Left kidney (tissue), 2 donors: ENCODE measurements around the gene NPEPL1. TPM values are rescaled to one million over a fixed set of nuclear protein-coding genes. Genes with fewer than 3 reads are reported as not detected.

ENCODE experiments used
- DNase-seq: peaks from one replicate; pipeline ENCODE4 v3.0.0-alpha.2; 2013
- polyA plus RNA-seq: library from polyadenylated mRNA; unstranded; fragments of 120-200 nt; gene quantifications from one replicate; pipeline ENCODE4 v1.2.1, GENCODE V29; 2013; ENCODE audit not compliant: insufficient read length

Gene NPEPL1
- polyA plus RNA-seq, 1 donor, result 41.7 TPM

DNA sequence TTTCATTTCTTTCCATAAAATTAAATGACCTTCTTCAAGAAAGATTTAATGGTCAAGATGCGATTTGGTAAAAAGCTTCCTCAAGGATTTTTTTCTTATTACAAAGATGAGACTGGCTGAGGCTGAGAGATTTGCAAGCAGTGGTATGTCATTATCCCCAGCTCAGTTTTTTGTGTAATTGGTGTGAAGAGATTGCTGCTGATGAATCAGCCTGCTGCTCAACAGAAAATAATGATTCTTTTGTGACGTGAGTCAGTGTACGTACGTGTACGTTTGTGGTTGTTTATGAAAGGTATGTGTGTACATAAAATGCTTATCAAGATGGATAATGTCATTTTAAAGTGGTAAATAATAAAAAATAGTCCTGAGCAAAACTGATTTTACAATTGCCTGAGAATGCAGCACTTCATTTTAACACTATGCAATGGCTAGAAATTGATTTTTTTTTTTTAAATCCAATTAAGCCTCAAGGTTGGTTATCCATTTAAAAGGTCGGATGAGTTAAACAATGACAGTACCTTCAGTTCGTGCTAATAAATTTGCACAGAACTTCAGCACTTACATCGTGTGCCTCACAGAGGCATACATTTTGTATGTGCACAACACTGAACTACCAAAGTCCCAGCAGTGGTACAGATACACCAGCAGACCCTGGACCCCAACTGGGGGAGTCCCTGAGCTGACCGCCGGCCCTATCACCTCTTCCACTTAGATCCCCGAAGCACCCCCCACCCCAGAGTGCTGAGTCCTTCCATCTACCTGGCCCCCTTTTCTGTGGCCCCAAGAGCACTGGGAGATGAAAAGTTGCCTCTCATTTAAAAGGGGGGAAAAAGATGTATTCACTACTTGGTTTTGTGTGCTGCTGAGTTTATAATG is 9.7 kb upstream of the NPEPL1 start:
- DNase-seq, result no peak

DNA sequence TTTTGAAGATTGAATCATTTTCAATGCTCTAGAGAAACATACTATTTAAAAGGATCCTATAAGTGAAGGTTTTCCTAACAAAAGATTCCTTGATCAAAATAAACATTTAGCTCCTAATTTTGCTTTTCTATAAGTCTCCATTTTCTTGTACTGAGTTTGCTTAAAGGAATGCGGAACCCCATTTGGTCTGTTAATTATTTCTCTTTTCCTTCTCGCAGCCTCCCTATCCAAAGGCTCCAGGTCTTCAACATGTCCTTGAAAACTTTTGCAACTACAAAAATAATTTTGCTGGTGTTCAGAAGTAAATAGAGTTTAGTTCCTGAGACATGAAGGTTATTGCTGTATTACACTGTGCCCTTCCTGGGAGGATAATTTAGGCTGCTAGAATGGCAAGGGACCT is 8.3 kb upstream of the NPEPL1 start:
- no peak for DNase-seq

DNA sequence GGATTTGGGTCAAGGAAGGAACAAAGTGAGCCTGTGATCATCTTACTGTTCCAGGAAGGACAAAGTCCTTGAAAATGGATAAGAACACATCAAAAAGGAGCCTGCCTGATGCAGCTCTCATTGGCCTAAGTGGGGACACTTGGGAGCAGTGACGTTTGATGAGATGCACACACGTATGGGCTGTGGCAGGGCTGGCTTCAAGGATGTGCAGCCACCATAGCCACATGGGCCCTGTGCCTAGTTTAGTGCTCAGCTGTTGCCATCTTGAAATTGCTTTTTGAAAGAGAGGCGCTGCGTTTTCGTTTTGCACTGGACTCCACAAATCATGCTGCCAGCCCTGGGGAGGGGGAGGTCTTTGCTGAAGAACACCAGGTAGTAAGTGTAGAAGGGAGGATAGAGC is 6.6 kb upstream of the NPEPL1 start:
- DNase-seq, result no peak

DNA sequence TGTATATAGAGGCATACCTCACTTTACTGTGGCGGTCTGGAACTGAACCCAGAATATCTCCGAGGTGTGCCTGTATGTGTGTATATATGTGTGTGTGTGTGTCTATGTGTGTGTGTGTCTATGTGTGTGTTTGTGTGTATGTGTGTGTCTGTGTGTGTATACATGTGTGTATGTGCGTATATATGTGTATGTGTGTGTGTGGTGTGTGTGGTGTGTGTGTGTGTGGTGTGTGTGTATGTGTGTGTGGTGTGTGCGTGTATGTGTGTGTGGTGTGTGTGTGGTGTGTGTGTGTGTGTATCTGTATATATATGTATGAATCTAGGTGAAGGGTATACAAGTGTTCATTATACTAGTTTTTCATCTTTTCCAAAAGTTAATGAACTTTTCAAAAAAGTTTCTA is 4.2 kb upstream of the NPEPL1 start:
- no peak for DNase-seq

DNA sequence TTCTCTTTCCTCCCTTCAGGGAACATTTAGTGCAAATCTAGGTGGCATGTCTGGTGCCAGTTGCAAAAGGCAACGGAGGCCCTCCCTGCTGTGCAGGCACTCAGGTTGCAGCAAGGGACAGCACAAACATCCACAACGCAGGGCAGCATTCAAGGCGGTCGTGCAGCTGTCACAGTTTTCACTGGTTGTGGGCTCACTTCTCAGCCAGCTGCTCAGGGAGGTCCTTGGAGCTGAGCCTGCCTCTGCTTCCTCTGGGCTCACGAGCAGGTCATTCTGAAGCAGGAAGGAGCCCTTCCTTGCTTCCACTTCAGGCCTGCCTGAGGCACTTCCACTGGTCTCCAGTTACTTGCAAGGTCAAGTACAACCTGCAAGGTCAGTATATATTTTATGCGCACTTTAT is 3.8 kb upstream of the NPEPL1 start:
- DNase-seq, result no peak

DNA sequence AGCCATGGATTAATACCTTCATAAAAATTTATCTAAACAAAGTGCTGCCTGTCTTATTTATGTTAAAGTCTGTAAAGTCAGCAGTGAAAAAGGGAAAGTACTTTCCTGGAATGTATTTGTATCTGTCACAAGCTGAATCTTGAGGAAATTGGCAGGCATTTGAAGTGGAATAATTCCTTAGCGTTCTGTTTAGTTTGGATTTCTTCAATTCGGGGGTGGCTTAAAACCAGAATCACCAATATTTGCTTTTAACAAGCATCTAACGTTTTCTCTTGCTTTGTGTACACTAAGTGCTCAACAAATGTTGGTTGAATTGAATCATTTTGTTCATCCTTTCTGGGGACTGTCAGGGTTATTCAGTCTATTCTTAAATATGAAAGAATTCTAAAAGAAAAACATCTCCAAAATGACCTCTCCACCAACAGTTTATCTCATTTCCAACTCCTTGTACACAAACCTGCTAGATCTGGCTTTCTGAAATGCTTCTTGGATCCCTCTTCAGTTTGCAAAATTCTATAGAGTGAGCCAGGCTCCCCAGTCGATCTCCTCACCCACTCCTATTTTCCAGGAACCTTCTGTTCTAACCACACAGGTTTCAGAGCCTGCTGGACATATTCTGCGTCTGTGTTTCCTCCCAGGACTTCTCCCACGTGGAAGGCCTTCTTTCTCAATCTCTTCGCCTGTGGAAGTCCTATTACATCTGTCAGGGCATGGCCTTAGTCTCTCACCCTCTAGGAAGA is 2.0 kb upstream of the NPEPL1 start:
- no peak for DNase-seq

DNA sequence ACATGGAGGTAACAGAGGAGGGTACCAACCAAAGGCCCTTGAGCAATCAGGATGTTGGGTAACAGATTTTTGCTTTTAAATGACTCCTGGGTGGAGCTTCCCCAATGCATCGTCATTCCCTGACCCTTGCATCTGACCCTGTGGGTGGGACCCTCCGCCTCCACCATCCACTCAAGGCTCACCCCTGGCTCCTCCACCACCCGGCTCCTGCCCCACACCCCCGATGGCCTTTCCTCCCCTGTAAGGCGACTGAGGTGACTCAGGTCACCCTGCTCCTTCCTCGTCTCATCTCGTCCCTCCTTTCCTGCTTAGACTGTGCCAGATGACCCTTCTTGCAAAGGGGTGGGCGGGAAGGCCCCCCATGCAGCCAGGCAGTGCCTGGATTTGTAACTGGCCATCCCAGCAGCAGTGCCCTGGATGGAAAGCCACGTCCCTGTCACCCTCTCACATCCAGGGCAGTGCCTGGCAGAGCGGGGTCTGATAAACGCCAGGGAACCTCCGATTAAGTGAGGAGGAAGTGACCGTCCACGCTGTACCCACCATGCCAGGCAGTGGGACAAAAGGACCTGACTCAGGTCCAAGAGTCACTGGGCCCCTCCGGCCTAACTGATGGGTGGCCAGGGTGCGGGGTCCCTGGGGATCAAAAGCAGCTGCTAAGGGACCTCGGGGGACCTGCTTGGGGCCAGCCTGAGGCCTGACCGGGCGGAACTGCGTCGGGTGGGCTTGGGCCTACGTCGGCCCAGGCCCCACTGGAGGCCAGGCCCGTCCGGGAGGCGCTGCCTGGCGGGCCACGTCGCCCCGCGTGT is 624 bp upstream of the NPEPL1 start:
- no peak for DNase-seq

DNA sequence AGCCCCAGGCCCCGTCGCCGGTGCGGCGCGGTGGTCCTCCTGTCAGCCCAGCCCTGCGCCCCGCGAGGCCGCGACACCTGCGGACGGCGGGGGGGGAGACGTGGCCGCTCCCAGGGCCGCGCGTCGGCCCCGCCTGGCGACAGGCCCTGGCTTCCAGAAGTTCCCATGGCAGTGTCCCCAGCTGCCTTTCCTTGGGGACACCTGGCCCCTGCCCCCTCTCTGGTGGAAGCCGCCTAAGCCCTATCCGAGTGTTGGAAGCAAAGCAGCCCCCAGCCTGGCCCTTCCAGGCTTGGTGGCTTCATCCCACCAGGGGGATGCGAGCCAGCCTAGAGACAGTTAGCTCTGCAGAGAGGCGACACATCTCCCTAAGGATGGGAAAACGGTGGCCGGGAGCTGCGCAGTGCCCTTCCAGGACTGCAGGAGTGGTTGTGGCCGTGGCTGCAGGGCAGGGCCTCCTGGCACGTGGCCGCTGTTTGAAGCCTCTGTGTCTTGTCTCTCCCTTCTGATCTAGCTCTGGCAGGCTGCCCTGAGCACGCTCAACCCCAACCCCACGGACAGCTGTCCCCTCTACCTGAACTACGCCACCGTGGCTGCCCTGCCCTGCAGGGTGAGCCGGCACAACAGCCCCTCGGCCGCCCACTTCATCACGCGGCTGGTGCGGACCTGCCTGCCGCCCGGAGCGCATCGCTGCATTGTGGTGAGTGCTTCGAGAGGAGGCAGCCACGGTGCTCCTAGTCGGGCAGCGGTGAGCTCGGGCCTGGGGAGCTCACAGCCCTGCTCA is 816 bp downstream of the NPEPL1 start:
- no peak for DNase-seq

DNA sequence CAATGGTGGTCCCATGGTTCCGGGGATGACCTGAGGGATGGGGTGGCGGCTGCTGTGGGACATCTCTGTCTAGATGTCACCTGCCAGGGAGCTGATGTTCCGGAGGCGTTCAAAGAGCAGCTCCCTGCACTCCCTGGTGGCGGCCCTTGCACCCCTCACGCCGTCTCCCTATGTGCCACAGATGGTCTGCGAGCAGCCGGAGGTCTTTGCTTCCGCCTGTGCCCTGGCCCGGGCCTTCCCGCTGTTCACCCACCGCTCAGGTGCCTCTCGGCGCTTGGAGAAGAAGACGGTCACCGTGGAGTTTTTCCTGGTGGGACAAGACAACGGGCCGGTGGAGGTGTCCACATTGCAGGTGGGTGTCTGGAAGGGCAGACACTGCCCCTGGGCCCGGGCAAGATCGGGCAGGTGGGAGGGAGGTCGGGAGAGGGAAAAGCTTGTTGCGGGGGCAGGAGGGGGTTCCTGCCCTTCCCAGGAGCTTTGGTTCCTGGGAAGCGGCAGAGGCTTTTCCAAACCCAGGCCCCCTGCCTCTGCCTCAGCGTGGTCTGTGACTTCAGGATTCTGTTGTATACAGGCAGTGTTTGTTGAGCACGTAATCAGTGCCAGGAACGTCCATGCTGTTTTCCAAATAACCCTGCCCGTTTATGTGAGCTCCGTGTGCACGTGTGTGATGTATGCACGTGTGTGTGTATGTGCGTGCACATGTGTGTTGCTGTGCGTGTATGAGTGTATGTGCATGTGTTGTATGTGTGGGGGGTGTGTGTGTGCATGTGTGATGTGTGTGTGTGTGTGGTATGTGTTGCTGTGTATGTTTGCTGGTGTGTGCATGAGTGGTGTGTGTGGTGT is 1.9 kb downstream of the NPEPL1 start:
- no peak for DNase-seq

DNA sequence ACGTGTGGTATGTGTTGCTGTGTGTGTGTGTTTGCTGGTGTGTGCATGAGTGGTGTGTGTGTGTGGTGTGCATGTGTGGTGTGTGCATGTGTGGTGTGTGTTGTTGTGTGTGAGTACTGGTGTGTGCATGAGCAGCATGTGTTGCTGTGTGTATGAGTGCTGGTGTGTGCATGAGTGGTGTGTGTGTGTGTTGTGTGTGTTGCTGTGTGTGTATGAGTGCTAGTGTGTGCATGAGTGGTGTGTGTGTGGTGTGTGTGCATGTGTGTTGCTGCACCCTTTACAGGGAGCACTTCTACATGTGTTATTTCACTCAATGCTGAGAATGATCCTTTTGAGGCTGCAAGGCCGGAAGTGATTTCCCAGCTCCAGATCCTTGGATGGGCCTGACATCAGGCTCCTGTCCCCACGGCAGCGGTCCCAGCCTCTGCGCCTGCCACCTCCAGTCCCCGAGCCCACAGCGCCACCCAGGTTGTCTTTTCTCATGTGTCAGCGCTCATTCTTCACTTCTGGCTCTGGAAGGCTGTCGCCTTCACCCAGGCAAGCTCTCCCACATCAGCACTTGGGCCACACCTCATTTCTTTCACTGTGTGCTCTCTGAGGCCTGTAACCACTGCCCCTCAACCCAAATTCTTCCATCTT is 2.6 kb downstream of the NPEPL1 start:
- no peak for DNase-seq

DNA sequence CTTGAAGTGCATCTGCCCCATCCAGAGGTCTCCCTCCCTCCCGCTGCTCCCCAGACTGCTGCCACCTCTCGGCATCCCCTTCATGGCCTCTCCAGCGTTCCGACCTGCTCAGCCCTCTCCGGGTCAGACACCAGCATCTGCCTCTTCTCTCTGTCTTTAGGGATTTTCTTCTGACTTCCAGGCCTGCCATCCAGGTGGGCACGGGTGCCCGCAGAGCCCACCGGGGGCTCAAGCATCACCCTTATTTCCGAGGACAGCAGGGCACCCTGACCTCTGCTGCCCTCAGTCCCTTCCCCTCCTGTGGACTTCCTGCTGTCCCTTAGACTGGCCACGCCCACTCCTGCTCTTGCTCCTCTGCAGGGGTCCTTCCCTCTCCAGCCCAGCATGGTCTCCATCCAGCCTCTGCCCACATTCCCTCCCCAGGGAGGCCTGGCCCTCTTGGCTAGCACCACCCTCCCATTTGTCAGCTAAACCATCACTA is 3.3 kb downstream of the NPEPL1 start:
- DNase-seq, result no peak

DNA sequence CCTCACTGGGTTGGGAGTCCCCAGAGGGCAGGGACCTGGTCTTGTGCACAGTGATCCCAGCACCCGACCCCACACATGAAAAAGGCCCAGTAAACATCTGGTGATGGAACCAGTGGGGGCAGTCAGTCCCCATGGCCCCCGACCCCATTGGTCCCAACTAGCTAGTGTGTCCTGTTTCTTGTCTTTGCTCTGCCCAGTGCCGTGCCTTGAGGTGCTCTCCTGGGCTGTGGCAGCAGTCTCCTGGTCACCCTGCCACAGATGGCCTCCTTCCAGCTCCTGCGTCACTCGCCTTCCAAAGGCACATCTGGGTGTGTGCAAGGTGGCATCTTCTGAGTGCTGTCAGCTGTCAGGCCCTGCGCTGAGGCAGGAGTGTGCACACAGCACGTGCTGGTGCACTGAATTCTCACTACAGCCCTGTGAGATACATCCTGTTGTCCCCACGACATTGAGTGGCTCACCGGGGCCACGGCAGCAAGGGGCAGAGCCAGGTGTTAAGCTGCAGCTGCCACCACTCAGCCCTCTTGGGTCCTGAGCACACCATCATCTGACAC is 3.9 kb downstream of the NPEPL1 start:
- no peak for DNase-seq

DNA sequence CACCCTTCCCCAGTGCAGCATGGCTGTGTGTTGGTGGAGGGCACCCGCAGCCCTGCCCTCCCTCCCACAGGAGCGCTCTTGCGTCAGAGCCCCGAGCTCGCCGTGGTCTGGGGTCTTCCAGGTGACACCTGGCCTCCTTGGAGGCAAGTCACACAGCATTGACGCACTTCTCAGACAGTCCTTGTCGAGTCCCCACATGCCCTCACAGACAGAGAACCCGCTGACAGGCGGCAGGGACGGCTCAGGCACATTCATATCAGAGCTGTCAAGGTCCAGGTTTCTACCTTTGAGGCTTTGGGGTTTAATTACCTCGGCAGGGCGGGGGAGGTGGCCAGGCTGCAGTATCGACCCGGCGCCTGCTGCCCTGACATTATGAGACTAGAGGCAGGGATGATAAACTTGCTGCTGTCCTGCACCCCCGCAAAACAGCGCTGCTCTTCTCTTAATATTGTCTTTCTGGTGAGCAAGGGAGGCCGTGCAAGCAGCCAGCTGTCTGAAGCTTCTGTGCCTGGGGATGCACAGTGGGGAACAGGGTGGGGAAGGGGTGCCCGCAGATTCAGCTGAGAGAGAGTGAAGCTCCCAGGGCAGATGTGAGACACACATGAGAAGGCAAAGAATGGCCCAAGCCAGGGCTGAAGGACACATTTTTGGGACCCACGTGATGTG is 4.7 kb downstream of the NPEPL1 start:
- no peak for DNase-seq

DNA sequence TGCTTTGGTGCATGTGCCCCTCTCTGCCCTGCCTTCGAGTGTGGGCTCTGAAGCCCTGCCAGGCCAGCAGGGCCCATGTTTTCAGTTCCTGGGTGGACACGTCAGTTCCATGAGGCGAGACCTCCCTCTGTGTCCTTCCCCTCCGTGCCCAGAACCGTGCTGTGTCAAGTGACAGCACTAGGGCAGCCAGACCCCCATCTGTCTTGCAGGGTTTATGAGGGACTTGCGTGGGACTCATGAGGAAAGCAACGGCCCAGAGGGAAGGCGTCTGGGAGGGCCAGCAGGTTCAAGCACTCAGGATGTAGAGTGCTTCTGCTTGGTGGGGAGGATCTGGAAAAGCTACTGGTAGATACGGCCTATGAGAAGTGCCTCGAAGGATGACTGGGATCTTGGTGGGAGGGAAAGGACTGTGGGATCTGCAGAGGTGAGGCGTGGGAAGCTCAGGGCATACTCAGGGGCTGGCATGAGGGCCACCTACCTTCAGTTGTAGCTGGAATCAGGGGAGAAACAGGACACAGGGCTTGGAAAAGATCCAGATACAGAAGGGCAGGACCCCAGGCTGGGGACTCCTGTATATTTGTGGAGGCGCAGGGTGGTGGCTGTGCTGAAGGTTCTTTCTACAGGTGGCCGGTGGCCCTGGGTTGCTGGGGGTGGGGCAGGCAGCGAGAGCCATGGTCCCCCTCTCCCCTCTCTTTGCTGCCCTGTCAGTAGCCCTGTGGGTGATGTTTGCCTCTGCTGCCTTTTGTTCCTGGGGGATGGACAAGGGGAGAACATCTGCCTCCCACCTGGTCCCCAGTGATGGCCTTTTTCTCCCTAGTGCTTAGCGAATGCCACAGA is 5.5 kb downstream of the NPEPL1 start:
- no peak for DNase-seq

DNA sequence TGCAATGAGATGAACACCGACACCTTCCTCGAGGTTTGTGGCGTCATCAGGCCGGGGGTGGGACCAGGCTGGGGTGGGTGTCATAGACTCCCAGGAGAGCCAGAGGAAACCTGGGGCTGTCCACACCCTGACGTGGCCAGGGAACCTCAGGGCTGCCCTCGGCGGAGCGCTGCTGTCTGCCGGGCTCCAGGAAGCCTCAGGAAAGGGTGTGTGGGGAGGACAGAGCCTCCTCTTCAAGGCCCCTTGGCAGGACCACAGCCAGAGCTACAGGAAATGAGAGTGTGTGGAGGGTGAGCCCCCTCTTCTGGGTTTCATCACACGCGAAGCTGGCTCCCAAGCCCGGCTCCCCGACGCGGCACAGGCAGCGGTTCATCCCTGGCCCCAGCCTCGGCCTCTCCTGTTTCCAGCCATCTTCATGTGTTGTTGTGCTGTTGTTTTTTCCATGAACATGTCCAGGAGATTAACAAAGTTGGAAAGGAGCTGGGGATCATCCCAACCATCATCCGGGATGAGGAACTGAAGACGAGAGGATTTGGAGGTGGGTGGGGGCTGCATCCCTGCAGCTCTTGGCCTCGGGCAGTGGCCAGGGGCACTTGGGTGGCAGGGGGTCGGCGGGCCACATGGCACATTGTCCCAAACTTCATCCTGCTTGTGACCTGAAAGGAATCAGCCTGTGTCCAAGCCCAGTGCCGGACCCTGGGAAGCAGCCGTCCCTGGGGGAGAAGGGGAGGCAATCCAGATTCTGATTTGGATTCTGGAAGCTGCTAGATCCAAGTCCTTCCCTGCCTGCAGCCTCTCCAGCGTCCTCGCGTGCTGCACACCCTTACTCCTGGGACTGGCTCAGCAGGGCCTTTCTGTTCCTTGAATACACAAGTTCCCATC is 6.4 kb downstream of the NPEPL1 start:
- DNase-seq, result no peak

DNA sequence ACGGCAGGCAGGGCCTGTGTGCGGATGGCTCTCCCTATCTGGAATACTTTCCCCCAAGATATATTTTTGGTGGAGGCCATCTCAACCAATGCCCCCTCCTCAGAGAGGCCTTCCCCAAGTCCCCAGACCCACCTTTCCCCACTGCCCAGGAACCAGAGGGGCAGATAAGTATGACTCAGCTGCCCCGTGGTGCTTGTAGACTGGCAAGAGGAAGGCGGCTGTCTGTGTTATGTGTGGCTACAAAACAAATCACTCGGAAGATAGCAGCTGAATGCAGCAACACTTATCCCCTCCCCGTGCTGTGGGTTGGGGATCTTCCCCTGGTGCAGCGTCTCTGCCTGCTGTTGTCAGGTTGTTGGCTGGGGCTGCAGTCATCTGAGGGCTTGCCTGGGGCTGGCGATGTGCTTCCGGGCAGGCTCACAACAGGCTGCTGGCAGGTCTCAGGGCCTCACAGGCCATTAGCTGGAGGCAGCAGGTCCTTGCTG is 7.1 kb downstream of the NPEPL1 start:
- DNase-seq, result no peak
